SK-MEL-5 (cell line): ENCODE results near the gene TMEM203. TPM values are rescaled to one million over a fixed set of nuclear protein-coding genes. Genes with fewer than 3 reads are reported as not detected.

ENCODE experiments used
- DNase-seq: peaks from one replicate; pipeline ENCODE4 v3.0.0-alpha.2; 2016; ENCODE audit warnings: low read depth, low spot score
- in situ Hi-C: cut with HindIII; loops from 2 replicates; pipeline ENCODE4 v1.10.0; 2016; ENCODE audit warnings: low sequenced_read_pairs, high pct_unique_total_duplicates, low pct_unique_long_range_greater_than_20kb
- total RNA-seq: library from RNA; depleted of rRNA; stranded (reverse); fragments of >200 nt; shearing (Covaris generic); gene quantifications from 2 replicates; pipeline ENCODE4 v1.2.3, GENCODE V29; 2014

TMEM203 gene
- total RNA-seq, 1 experiment from 2014 or later: 38.3 TPM

DNA sequence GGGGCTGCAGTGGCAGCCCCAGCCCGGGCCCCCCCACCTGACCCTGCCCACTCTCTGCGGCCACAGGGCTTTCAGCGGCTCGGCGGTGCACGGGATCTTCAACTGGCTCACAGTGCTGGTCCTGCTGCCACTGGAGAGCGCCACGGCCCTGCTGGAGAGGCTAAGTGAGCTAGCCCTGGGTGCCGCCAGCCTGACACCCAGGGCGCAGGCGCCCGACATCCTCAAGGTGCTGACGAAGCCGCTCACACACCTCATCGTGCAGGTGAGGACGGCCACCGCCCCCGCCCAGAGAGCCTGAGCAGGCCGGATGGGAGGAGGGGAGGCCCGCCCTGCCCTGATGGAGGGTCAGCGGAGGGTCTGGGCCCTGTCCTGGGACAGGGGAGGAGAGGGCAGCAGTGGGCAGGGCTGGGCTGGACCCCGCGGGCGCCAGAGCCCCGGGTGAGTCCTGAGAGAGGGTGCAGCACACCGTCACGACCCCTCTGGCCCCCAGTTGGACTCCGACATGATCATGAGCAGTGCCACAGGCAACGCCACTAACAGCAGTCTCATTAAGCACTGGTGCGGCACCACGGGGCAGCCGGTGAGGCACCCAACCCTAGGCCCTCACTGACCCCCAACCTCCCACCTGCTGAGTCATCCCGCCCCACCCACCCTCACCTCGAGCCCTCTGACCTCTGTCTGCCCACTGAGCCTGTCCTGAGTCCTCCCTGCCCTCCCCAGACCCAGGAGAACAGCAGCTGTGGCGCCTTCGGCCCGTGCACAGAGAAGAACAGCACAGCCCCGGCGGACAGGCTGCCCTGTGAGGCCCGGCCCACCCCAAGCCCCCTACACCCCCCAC, 27.9 kb upstream of the TMEM203 start:
- in situ Hi-C loops: no loop called here
- DNase-seq: no peak

DNA sequence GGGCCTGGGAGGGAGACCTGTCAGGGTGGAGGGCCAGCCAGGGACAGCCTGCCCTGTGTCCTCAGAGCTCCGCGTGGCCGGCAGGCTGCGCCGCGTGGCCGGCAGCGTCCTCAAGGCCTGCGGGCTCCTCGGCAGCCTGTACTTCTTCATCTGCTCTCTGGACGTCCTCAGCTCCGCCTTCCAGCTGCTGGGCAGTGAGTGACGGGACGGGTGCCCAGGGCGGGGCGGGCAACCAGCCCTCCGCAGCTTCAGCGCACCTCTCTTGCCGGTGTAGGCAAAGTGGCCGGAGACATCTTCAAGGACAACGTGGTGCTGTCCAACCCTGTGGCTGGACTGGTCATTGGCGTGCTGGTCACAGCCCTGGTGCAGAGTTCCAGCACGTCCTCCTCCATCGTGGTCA, 27.1 kb upstream of the TMEM203 start:
- in situ Hi-C loops: no loop called here
- no peak for DNase-seq

- no peak for DNase-seq
- in situ Hi-C loops: no loop called here
Measured at GRCh38 chr9:137232101-137232500, 26.7 kb upstream of the TMEM203 start.

DNA sequence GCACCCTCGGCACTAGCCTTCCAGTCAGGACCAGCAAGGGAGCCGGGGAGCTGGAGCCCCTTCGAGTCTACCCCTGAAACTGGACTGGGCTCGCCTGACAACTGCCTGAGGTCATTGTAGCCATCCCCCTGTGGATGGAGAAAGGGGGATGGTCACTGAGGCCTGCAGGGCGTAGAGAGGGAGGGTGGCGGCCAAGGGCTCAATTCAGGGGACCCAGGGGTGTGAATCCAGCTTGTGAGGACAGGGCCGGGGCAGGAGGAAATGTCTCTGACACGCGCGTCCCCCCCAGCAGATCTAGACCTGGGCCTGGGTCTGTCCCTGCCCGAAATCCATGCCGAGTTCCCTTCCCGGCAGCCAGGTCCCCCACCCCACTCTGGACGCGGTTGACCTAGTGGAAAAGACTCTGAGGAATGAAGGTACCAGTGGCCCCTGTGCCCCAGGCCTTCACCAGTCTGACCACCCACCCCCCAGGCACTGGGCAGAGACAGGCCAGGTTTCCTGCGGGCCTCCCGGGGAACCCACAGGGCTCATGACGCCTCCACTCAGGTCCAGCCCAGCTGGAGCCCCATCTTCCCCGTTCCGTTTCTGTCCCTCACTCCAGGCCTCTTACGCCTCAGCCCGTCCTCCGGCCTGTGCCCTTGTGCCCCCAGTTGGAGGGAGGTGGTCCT, 26.1 kb upstream of the TMEM203 start:
- in situ Hi-C loops: no loop called here

DNA sequence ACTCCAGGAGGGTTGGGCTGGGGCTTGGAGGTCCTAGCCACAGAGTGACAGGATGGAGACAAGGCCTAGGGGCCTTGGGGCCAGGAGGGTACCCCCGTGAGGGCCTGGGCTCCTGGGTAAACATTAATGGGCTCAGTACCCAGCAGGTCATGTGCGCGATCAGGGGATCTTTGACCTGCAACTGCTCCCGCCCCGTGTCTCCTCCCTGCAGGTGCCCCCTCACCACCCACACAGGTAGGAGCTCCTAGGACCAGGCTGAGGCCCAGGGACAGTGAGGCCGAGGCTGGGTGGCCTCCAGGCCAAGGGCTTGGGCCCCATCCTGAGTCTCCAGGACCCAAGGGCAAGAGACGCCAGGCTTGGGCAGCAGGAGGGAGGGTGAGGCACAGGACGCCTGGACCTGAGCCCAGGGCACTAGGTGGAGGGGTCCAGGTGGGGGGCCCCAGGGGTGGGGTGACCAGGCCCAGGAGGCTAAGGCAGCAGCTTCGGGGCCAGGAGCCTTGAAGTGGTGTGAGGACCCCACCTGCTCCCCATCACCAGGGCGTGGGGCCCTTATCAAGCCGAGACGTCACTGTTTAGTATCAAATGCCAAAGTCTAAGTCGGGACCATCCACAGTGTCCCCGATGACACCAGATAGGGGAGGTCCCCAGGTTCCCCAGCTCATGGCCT, 25.4 kb upstream of the TMEM203 start, which contains the start of gene SLC34A3:
SLC34A3 (plus strand) TSS at position 197 of the 667 bp plus-strand sequence. CDS start 802 bp downstream, outside the sequence.
- no peak for DNase-seq
- in situ Hi-C loops: no loop called here

More for the DNA sequence above, 26.1 kb upstream of the TMEM203 start:
- no peak for DNase-seq

- DNase-seq: peak; percentile 40
- in situ Hi-C loops: no loop called here
Measured at GRCh38 chr9:137229903-137230704, 24.7 kb upstream of the TMEM203 start.

- in situ Hi-C loops: no loop called here
- DNase-seq: no peak
Measured at GRCh38 chr9:137228968-137229896, 23.8 kb upstream of the TMEM203 start.

DNA sequence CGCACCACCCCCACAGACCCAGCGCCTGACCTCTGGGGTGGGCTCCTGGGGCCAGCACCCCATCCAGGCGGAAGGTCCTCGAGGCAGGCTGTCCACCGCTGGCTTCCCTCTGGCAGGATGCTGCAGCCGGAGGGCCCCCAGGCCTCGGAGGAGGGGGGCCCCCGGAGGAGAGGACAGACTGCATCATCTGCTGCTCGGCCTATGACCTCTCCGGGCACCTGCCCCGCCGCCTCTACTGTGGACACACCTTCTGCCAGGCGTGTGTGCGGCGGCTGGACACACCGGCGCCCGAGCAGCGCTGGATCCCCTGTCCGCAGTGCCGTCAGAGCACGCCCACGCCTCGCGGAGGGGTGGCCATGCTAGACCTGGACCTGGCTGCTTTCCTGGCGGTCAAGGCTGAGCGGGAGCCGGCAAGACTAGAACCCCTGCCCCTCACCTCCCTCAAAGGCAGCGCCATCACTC, 23.1 kb upstream of the TMEM203 start:
- in situ Hi-C loops: no loop called here
- DNase-seq: no peak

- DNase-seq: no peak
- in situ Hi-C loops: no loop called here
Measured at GRCh38 chr9:137227853-137228505, 22.5 kb upstream of the TMEM203 start.

GRCh38 chr9:137227054-137227852, 21.8 kb upstream of the TMEM203 start, which contains the start of gene RNF224:
RNF224 (plus strand) TSS chr9:137227502; CDS start chr9:137228336, 834 bp downstream.
- in situ Hi-C loops: no loop called here
- DNase-seq: peak; percentile 78

- in situ Hi-C loops: no loop called here
- no peak for DNase-seq
Measured at GRCh38 chr9:137226338-137227053, 21.0 kb upstream of the TMEM203 start.

DNA sequence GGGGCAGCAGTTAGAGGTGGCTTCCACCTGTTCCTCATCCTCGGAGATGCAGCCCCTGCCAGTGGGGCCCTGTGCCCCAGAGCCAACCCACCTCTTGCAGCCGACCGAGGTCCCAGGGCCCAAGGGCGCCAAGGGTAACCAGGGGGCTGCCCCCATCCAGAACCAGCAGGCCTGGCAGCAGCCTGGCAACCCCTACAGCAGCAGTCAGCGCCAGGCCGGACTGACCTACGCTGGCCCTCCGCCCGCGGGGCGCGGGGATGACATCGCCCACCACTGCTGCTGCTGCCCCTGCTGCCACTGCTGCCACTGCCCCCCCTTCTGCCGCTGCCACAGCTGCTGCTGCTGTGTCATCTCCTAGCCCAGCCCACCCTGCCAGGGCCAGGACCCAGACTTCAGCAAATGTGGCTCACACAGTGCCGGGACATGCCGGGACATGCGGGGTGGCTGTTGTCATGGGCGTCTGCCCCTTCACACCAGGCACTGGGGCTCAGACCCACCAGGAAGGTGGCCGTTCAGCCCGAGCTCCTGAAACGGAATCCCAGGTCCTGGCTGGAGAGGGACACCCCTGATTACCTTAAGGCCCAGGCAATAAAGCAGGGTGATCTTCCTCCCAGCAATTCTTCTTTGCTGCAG, 20.4 kb upstream of the TMEM203 start:
- no peak for DNase-seq
- in situ Hi-C loops: no loop called here

DNA sequence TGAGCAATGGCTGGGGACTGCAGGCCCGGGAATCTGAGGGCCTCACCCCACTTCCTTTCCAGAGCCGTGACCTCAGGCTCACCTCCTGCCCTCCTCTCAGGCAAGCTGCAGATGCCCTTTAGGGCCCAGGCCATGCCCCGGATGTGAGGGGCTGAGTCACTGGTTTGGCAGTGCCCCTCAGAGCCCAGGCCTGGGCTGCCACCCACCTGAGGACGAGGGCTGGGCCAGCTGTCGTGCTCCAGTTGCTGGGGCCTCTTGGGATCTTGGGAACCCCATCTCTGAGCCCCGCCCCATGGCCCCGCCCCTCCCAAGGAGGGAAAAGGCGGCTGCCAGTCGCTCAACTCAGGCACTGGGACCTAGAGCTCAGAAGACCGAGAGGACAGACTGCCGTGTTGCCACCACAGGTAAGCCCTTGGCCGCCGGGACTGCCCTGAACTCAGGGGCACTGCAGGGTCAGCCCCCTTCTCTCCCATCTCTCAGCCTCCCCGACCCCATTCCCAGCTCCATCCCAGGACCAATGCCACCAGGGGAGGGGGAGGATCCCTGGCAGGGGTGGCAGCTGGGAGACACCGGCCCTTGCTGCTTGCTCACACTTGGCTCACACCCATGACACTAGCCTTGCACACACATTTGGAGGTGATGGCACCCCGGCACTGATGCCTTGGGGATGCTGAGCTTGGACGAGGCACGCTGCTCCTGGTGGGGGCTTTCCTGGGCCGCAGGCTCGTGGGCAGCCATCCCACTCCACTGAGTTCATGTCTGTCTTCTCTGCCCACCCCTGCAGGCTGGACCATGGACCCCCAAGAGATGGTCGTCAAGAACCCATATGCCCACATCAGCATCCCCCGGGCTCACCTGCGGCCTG, 19.6 kb upstream of the TMEM203 start, which contains the start of gene CYSRT1:
CYSRT1 (plus strand) TSS at position 345 of the 865 bp plus-strand sequence; CDS start at position 793, 448 bp downstream.
- in situ Hi-C loops: no loop called here
- no peak for DNase-seq
